H9 (cell line): ENCODE results near the gene SMIM13. TPM values are rescaled to one million over a fixed set of nuclear protein-coding genes. Genes with fewer than 3 reads are reported as not detected.

Source experiments
- DNase-seq: peaks from one replicate; pipeline ENCODE4 v3.0.0-alpha.2; 2017
- H2AFZ ChIP-seq: one replicate; pipeline ENCODE4 v1.6.1; 2013; ENCODE audit warnings: mild to moderate bottlenecking, low read length, control low read depth, moderate library complexity
- H2AK5ac ChIP-seq: 2 replicates; pipeline ENCODE4 v1.6.1; 2013; ENCODE audit warnings: low read length, control low read depth, mixed read lengths; ENCODE audit not compliant: insufficient read length
- H2BK120ac ChIP-seq: one replicate; pipeline ENCODE4 v1.6.1; 2013; ENCODE audit warnings: low read depth, mild to moderate bottlenecking, low read length, control low read depth, inconsistent platforms; ENCODE audit not compliant: poor library complexity, severe bottlenecking
- H2BK12ac ChIP-seq: 2 replicates; pipeline ENCODE4 v1.6.1; 2013; ENCODE audit warnings: low read length, control low read depth, mixed read lengths, low read depth; ENCODE audit not compliant: insufficient read length
- H2BK15ac ChIP-seq: 2 replicates; pipeline ENCODE4 v1.6.1; 2013; ENCODE audit warnings: low read depth, low read length, control low read depth
- H2BK20ac ChIP-seq: one replicate; pipeline ENCODE4 v1.6.1; 2013; ENCODE audit warnings: low read depth, mild to moderate bottlenecking, low read length, control low read depth, inconsistent platforms; ENCODE audit not compliant: poor library complexity, severe bottlenecking
- H2BK5ac ChIP-seq: 2 replicates; pipeline ENCODE4 v1.6.1; 2013; ENCODE audit warnings: low read length, control low read depth, mixed read lengths; ENCODE audit not compliant: insufficient read length
- H3K14ac ChIP-seq: 2 replicates; pipeline ENCODE4 v1.6.1; 2013; ENCODE audit warnings: low read length, control low read depth; ENCODE audit not compliant: insufficient read depth
- H3K18ac ChIP-seq: 2 replicates; pipeline ENCODE4 v1.6.1; 2013; ENCODE audit warnings: low read depth, mild to moderate bottlenecking, mixed read lengths, low read length, control low read depth; ENCODE audit not compliant: insufficient read length
- H3K23ac ChIP-seq: 2 replicates; pipeline ENCODE4 v1.6.1; 2013; ENCODE audit warnings: low read length, control low read depth, mixed read lengths, low read depth; ENCODE audit not compliant: insufficient read length
- H3K23me2 ChIP-seq: 2 replicates; pipeline ENCODE4 v1.6.1; 2013; ENCODE audit warnings: low read depth, mild to moderate bottlenecking, mixed read lengths, low read length, control low read depth; ENCODE audit not compliant: insufficient read length, poor library complexity, severe bottlenecking
- H3K27ac ChIP-seq: 2 replicates; pipeline ENCODE4 v1.5.1; 2013; ENCODE audit warnings: low read length, control low read depth, mixed read lengths, low read depth; ENCODE audit not compliant: insufficient read length
- H3K27me3 ChIP-seq: 2 replicates; pipeline ENCODE4 v1.6.1; 2013; ENCODE audit warnings: low read length, control low read depth, inconsistent platforms; ENCODE audit not compliant: insufficient read depth
- H3K4ac ChIP-seq: 2 replicates; pipeline ENCODE4 v1.6.1; 2013; ENCODE audit warnings: low read depth, mild to moderate bottlenecking, control low read depth, inconsistent platforms, low read length, moderate library complexity
- H3K4me1 ChIP-seq: 2 replicates; pipeline ENCODE4 v1.6.1; 2013; ENCODE audit warnings: low read length, control low read depth, inconsistent platforms; ENCODE audit not compliant: insufficient read depth
- H3K4me2 ChIP-seq: 2 replicates; pipeline ENCODE4 v1.6.1; 2013; ENCODE audit warnings: low read length, control low read depth, mixed read lengths; ENCODE audit not compliant: insufficient read length, insufficient read depth
- H3K56ac ChIP-seq: 2 replicates; pipeline ENCODE4 v1.6.1; 2013; ENCODE audit warnings: low read depth, mild to moderate bottlenecking, mixed read lengths, low read length, control low read depth; ENCODE audit not compliant: insufficient read length
- H3K79me1 ChIP-seq: 2 replicates; pipeline ENCODE4 v1.6.1; 2013; ENCODE audit warnings: low read depth, mild to moderate bottlenecking, moderate library complexity, low read length, control low read depth, inconsistent platforms; ENCODE audit not compliant: insufficient read depth, poor library complexity, severe bottlenecking
- H3K79me2 ChIP-seq: 2 replicates; pipeline ENCODE4 v1.6.1; 2013; ENCODE audit warnings: low read length, control low read depth, inconsistent platforms; ENCODE audit not compliant: insufficient read depth
- H3K9ac ChIP-seq: 2 replicates; pipeline ENCODE4 v1.6.1; 2013; ENCODE audit warnings: low read length, control low read depth, mixed read lengths; ENCODE audit not compliant: insufficient read length; ENCODE audit errors: extremely low read depth
- H3K9me3 ChIP-seq: one replicate; pipeline ENCODE4 v1.6.1; 2013; ENCODE audit warnings: low read depth, low read length, inconsistent platforms; ENCODE audit not compliant: control insufficient read depth
- H3T11ph ChIP-seq: one replicate; pipeline ENCODE4 v1.6.1; 2013; ENCODE audit warnings: mild to moderate bottlenecking, low read length, control low read depth, inconsistent platforms
- H4K20me1 ChIP-seq: one replicate; pipeline ENCODE4 v1.6.1; 2013; ENCODE audit not compliant: control insufficient read depth, insufficient read length, insufficient read depth
- H4K5ac ChIP-seq: 2 replicates; pipeline ENCODE4 v1.6.1; 2013; ENCODE audit warnings: low read depth, mild to moderate bottlenecking, mixed read lengths, low read length, control low read depth; ENCODE audit not compliant: insufficient read length
- H4K8ac ChIP-seq: replicated peaks from 2 replicates; pipeline ENCODE4 v1.6.1; 2013; ENCODE audit warnings: low read length, control low read depth, mixed read lengths, low read depth; ENCODE audit not compliant: insufficient read length
- H4K91ac ChIP-seq: 2 replicates; pipeline ENCODE4 v1.6.1; 2013; ENCODE audit warnings: low read depth, mild to moderate bottlenecking, moderate library complexity, mixed read lengths, low read length, control low read depth; ENCODE audit not compliant: insufficient read length
- H3K27ac Mint-ChIP-seq, 3 experiments: 2 replicates in 2 of 3; 3 replicates in 1 of 3; pipeline ENCODE4 v1.8.0; 2020 to 2021; ENCODE audit warnings: mixed read lengths in 3 of 3, mild to moderate bottlenecking in 1 of 3, moderate library complexity in 1 of 3
- H3K27me3 Mint-ChIP-seq: 2 replicates; pipeline ENCODE4 v1.8.0; 2021; ENCODE audit warnings: low read depth, mild to moderate bottlenecking, moderate library complexity, mixed read lengths
- H3K36me3 Mint-ChIP-seq, 3 experiments: 2 replicates in 2 of 3; 3 replicates in 1 of 3; pipeline ENCODE4 v1.8.0; 2020 to 2021; ENCODE audit warnings: low read depth in 3 of 3, mixed read lengths in 3 of 3; ENCODE audit not compliant: insufficient read depth in 1 of 3
- H3K4me1 Mint-ChIP-seq, 2 experiments: 2 replicates each; pipeline ENCODE4 v1.8.0; 2020; ENCODE audit warnings: mixed read lengths in 2 of 2
- H3K4me3 Mint-ChIP-seq, 2 experiments: 2 replicates in 1 of 2; 3 replicates in 1 of 2; pipeline ENCODE4 v1.8.0; 2020 to 2021; ENCODE audit warnings: mild to moderate bottlenecking in 2 of 2, mixed read lengths in 2 of 2, moderate library complexity in 1 of 2
- H3K9me3 Mint-ChIP-seq, 2 experiments: 2 replicates in 1 of 2; 3 replicates in 1 of 2; pipeline ENCODE4 v1.8.0; 2020; ENCODE audit warnings: mild to moderate bottlenecking in 2 of 2, mixed read lengths in 2 of 2, moderate library complexity in 1 of 2
- CTCF ChIP-seq: fragments of 200-600 bp; sonication (generic); conservative IDR thresholded peaks from 3 replicates; pipeline ENCODE4 v1.8.0; 2021; ENCODE audit warnings: antibody characterized with exemption, mild to moderate bottlenecking
- WGBS: extraction: QIAGEN DNeasy Blood & Tissue Kit; methylation state at CpG from one replicate; pipeline ENCODE4 v1.1.7; 2013; ENCODE audit warnings: missing lambda C conversion rate, low lambda C conversion rate, mixed read lengths; ENCODE audit not compliant: insufficient read length; ENCODE audit errors: extremely low coverage; 5-methylcytosine and 5-hydroxymethylcytosine counted together
- total RNA-seq: library from RNA; stranded (reverse); gene quantifications from 2 replicates; pipeline ENCODE4 v1.2.1, GENCODE V29; 2021

SMIM13 gene
- total RNA-seq, 1 experiment from 2014 or later: 10.6 TPM

GRCh38 chr6:11098004-11098403 is 4.4 kb downstream of the SMIM13 start:
- H3K27ac ChIP-seq: no peak overlapping the region
- Mint-ChIP-seq H3K36me3 (peaks cover 19 to 31% (median 19%) of the 10 kb centered on the region in 3 experiments), H3K4me1 (peaks cover 35 to 38% of the 10 kb centered on the region in 2 experiments), H3K27ac (peak overlapping the region in 1 of 3 experiments; percentile 58; a peak in 1 of 7 replicates), H3K27me3 (no peaks in the 10 kb centered on the region; the same call in 1 of the 2 replicates), H3K9me3 (peaks cover 0 to 2% of the 10 kb centered on the region in 2 experiments; a peak in 2 of 5 replicates), H3K4me3 (no peak overlapping the region)
- H4K91ac ChIP-seq: no peak overlapping the region
- peaks cover 5% of the 10 kb centered on the region for H3K23me2 ChIP-seq
- no peak overlapping the region for H4K8ac ChIP-seq
- no peak overlapping the region for H3K14ac ChIP-seq
- TF ChIP-seq CTCF: no peak
- no peak overlapping the region for H4K5ac ChIP-seq
- no peaks in the 10 kb centered on the region for H3K79me1 ChIP-seq
- H3T11ph ChIP-seq: no peak overlapping the region
- H2BK5ac ChIP-seq: no peak overlapping the region
- H3K4me1 ChIP-seq: peaks cover 7% of the 10 kb centered on the region; the same call in 1 of the 2 replicates
- no CpG with 5 or more reads among the region's 1 CpG for WGBS
- H3K9me3 ChIP-seq: no peaks in the 10 kb centered on the region
- no peak overlapping the region for H3K4ac ChIP-seq
- no peak overlapping the region for H2BK120ac ChIP-seq
- H3K9ac ChIP-seq: no peak overlapping the region
- H3K79me2 ChIP-seq: peaks cover 17% of the 10 kb centered on the region; the same call in 1 of the 2 replicates
- H2BK12ac ChIP-seq: no peak overlapping the region
- no peak overlapping the region for H2BK20ac ChIP-seq
- H3K23ac ChIP-seq: no peak overlapping the region
- no peak overlapping the region for H2AK5ac ChIP-seq
- H3K4me2 ChIP-seq: no peak overlapping the region
- no peaks in the 10 kb centered on the region for H3K27me3 ChIP-seq
- no peak for DNase-seq
- no peaks in the 10 kb centered on the region for H4K20me1 ChIP-seq
- no peak overlapping the region for H2BK15ac ChIP-seq
- no peak overlapping the region for H2AFZ ChIP-seq
- no peak overlapping the region for H3K56ac ChIP-seq
- no peak overlapping the region for H3K18ac ChIP-seq
